HG03045 (cell line): ENCODE data around the gene DNTT.

ENCODE experiments used
- ATAC-seq: cut with Tn5 transposase; IDR thresholded peaks from one replicate; pipeline ENCODE4 v1.9.1; 2021; ENCODE audit warnings: mild to moderate bottlenecking, moderate library complexity; ENCODE audit not compliant: unreplicated experiment

Gene DNTT

DNA sequence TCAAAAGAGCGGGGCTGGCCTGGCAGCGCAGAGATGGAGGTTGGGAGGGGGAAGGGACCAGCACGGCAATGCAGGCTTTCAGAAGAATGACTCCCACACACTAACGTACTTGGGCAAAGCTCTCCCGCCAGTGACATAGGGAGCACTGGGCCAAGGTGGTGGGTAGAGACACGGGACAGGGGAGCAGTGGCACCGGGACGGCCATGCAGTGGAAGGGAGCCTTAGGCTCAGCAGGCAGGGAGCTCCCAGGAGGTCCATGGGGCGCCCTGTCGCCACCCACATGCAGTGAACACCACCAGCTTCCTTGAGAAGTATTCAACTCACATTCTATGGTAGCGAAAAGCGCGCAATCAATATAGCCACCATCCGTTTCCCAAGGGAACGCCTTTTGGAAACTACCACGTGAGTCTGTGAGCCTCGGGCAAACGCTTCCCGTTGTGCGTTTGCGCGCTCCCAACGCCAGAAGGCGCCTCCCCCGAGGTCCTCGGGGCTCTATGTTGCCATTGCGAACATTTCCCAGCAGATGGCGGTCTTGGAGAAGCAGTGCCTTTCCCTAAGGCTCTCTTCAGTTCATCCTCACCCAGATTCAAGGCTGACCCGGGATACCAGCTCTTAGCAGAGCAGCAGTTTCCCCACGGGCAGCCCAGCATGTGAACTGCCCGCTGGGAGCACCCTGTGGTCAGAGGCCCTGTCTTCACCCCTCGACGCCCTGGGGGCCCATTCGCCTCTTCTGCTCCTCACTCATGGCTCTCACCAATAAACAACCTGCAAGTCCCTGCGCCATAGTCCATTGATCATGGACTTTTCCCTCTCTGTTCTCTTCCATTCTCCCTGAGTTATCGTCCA, 71.0 kb downstream of the DNTT start:
- peak; percentile 76 for ATAC-seq

DNA sequence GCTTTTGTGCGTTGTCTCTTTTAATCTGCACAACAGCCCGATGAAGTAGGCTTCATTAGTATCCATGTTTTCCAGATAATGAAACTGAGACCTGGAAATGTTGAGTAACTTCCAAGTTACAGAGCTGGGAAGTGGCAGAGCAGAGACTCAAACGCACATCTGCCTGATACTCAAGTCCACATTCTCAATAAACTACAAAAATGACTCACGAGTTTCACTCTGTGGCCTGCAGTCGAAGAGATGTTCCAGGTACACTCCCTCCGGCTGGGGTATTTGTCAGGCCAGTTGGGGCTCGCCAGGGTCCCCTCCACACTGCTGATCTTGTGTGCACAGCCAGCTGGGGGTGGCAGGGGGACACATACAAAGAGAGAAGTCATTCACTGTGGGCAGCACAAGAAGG, 72.2 kb downstream of the DNTT start:
- no peak for ATAC-seq

GRCh38 chr10:96377816-96378294, 73.6 kb downstream of the DNTT start:
- no peak for ATAC-seq

GRCh38 chr10:96378741-96379140, 74.5 kb downstream of the DNTT start:
- ATAC-seq: no peak

GRCh38 chr10:96379758-96380157, 75.5 kb downstream of the DNTT start:
- no peak for ATAC-seq

DNA sequence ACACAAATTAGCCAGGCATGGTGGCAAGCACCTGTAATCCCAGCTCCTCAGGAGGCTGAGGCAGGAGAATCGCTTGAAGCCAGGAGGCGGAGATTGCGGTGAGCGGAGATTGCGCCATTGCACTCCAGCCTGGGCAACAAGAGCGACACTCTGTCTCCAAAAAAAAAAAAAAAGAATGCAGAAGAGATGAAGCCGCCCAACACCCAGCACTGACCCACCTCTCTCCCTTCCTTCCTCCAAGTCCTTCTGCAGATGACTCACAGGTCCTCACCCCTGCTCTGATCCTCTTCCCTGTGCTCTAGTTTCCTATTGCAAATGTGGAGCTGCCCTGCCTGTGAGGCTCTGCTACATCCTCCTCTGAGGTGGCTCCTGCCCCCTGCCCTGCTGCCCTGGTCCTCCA, 76.6 kb downstream of the DNTT start:
- no peak for ATAC-seq

GRCh38 chr10:96384506-96384905, 80.3 kb downstream of the DNTT start:
- no peak for ATAC-seq

- ATAC-seq: no peak
These were observed 82.9 kb downstream of the DNTT start for GRCh38 chr10:96387161-96387560.

DNA sequence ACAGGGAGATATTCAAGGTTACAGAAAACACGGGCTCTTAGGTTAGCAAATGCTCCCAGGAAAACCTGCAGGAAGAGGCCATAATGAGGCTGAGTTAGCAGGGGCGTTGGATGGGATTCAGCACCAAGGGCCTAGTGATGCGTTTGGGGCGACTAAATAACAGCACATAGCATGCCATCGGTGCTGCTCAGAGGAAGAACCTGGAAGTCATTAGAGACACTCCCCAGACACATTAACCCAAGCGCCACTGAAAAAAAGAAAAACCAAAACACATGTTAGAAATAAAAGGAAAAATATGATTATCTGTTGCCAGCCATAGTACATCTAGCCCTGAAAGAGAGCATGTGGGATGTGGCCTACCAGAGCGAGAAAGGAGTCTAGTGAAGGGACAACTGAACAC, 83.4 kb downstream of the DNTT start:
- no peak for ATAC-seq
